HepG2 (cell line): Measurements from ENCODE around the gene RASL10A. TPM values are rescaled to one million over a fixed set of nuclear protein-coding genes. Genes with fewer than 3 reads are reported as not detected.

Experiments used
- GABPB1 ChIP-seq: IDR thresholded peaks from 2 replicates; pipeline ENCODE4 v1.6.1; 2016; ENCODE audit warnings: mild to moderate bottlenecking, missing genetic modification reagents, moderate library complexity, missing compliant biosample characterization
- KAT7 ChIP-seq: IDR thresholded peaks from 2 replicates; pipeline ENCODE4 v1.6.1; 2018; ENCODE audit warnings: borderline replicate concordance, missing compliant biosample characterization
- KDM4B ChIP-seq: sonication (generic); formaldehyde crosslinking; IDR thresholded peaks from 2 replicates; pipeline ENCODE4 v1.4.0; 2020; ENCODE audit warnings: missing genetic modification reagents
- NR1H2 ChIP-seq: sonication (generic); formaldehyde crosslinking; IDR thresholded peaks from 2 replicates; pipeline ENCODE4 v1.8.1; 2022; ENCODE audit warnings: low read depth, missing genetic modification reagents, borderline replicate concordance
- RXRB ChIP-seq: IDR thresholded peaks from 2 replicates; pipeline ENCODE4 v1.6.1; 2016; ENCODE audit warnings: borderline replicate concordance, missing genetic modification reagents, missing compliant biosample characterization
- SMC3 ChIP-seq: IDR thresholded peaks from 2 replicates; pipeline ENCODE4 v1.6.1; 2011; ENCODE audit warnings: low read length, improper control_type of control experiment
- STAT5B ChIP-seq: sonication (generic); formaldehyde crosslinking; IDR thresholded peaks from 2 replicates; pipeline ENCODE4 v1.4.0; 2020; ENCODE audit warnings: missing genetic modification reagents
- ZNF335 ChIP-seq: sonication (generic); formaldehyde crosslinking; IDR thresholded peaks from 2 replicates; pipeline ENCODE4 v1.4.0; 2020; ENCODE audit warnings: missing genetic modification reagents
- ZNF33A ChIP-seq: sonication (generic); formaldehyde crosslinking; IDR thresholded peaks from 2 replicates; pipeline ENCODE4 v1.5.1; 2020; ENCODE audit warnings: missing genetic modification reagents, mild to moderate bottlenecking, moderate library complexity, borderline replicate concordance
- ZNF432 ChIP-seq: sonication (generic); formaldehyde crosslinking; IDR thresholded peaks from 2 replicates; pipeline ENCODE4 v1.5.0; 2020; ENCODE audit warnings: missing genetic modification reagents, mild to moderate bottlenecking, borderline replicate concordance
- ZNF775 ChIP-seq: sonication (generic); formaldehyde crosslinking; IDR thresholded peaks from 2 replicates; pipeline ENCODE4 v1.4.0; 2020; ENCODE audit warnings: missing genetic modification reagents, mild to moderate bottlenecking, moderate library complexity, borderline replicate concordance
- polyA plus RNA-seq, 8 experiments: library from polyadenylated mRNA; depleted of rRNA in 3 of 8; stranded (reverse) in 7 of 8; unstranded in 1 of 8; fragments of >200 nt; fragmentation: Illumina TruSeq in 4 of 8; extraction: Trizol in 4 of 8; gene quantifications; 2 replicates each; pipeline versions ENCODE4 v1.2.1 to v1.2.3, GENCODE V29; 2011 to 2016; ENCODE audit warnings: low read depth in 4 of 8, missing spikeins in 1 of 8, mixed read lengths in 1 of 8; ENCODE audit not compliant: insufficient read depth in 1 of 8
- total RNA-seq, 5 experiments: library from RNA; depleted of rRNA; stranded (reverse); fragments of >200 nt; fragmentation: Illumina TruSeq; extraction: Trizol; gene quantifications; 2 replicates each; pipeline ENCODE4 v1.2.3, GENCODE V29; 2016; ENCODE audit warnings: low read depth in 1 of 5
- TF ChIP-seq, protein P1 (sequence below): sonication (generic); formaldehyde crosslinking; IDR thresholded peaks from 2 replicates; pipeline ENCODE4 v1.8.1; 2023; ENCODE audit warnings: missing genetic modification reagents, mild to moderate bottlenecking, borderline replicate concordance
- TF ChIP-seq, protein P2 (sequence below): sonication (generic); formaldehyde crosslinking; IDR thresholded peaks from 2 replicates; pipeline ENCODE4 v1.8.1; 2023; ENCODE audit warnings: mild to moderate bottlenecking, moderate library complexity, missing genetic modification reagents
- TF ChIP-seq, protein P3 (sequence below): sonication (generic); formaldehyde crosslinking; IDR thresholded peaks from 2 replicates; pipeline ENCODE4 v1.4.0; 2020; ENCODE audit warnings: missing genetic modification reagents, borderline replicate concordance
- TF ChIP-seq, protein P4 (sequence below): sonication (generic); formaldehyde crosslinking; IDR thresholded peaks from 2 replicates; pipeline ENCODE4 v1.4.0; 2020; ENCODE audit warnings: mild to moderate bottlenecking, missing genetic modification reagents
- TF ChIP-seq, protein P5 (sequence below): sonication (generic); formaldehyde crosslinking; IDR thresholded peaks from 2 replicates; pipeline ENCODE4 v1.5.1; 2020; ENCODE audit warnings: missing genetic modification reagents, mild to moderate bottlenecking, borderline replicate concordance
- TF ChIP-seq, protein P6 (sequence below): sonication (generic); formaldehyde crosslinking; IDR thresholded peaks from 2 replicates; pipeline ENCODE4 v1.4.0; 2020; ENCODE audit warnings: mild to moderate bottlenecking, missing genetic modification reagents

Gene RASL10A
- total and polyA plus RNA-seq, 2 of the 13 experiments (the other 11 are each of a cell fraction or from before 2014, with no cell fraction given) = 0.05 to 0.22 TPM

DNA sequence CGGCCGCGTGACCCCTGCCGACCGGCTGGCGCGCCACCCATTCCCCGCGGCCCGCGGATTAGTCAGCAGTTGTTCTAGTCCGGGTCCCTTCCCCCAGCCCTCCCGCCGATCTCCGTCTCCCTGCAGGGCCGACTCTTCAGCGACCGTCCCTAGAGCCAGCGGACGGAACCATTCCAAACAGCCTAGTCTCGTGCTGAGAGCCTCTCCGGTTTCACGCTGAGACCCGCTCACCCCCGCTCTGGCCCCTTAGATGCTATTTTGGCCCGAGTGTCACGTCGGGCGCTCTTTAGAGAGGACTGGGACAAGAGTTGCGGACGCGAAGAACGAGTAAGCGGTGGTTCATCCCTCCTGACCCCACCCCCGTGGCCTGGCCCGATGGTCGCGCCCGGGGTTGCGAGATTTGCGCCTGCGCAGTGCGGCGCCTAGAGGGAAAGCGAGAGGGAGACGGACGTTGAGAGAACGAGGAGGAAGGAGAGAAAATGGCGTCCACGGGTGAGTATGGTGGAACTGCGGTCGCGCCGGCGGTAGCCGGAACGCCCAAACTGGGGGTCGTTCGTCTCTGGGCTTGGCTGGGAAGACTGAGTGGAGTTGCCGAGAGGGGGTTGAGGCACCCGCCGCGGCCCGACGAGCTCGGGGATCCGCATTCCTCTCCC lies 47.5 kb downstream of the RASL10A start, which contains the start of the genes EWSR1 and RHBDD3 (continued):
- TF ChIP-seq, protein P1, sequence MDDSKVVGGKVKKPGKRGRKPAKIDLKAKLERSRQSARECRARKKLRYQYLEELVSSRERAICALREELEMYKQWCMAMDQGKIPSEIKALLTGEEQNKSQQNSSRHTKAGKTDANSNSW (CRISPR knock-in tag) = no peak
- TF ChIP-seq STAT5B (CRISPR knock-in tag) = no peak
- TF ChIP-seq KAT7 (CRISPR knock-in tag) = no peak
- TF ChIP-seq GABPB1 (CRISPR knock-in tag) = peak; percentile 64; the same call in 1 of the 2 replicates
- TF ChIP-seq KDM4B (CRISPR knock-in tag) = no peak
- peak; percentile 91; the same call in 1 of the 2 replicates for TF ChIP-seq ZNF775 (CRISPR knock-in tag)
- TF ChIP-seq, protein P2, sequence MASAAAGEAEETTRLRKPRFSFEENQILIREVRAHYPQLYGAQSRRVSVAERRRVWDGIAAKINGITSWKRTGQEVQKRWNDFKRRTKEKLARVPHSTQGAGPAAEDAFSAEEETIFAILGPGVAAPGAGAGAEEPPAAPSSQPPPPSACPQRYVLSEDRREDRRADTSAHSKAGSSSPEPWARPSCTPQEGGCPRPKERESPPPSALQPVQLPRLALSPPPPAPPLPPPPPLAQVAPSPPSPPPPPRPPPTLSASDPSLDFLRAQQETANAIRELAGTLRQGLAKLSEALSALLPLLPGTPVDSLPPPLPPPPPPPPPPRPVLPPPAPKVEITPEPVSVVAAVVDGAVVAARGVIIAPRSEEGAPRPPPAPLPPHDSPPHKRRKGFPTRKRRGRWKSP (CRISPR knock-in tag) = no peak; the same call in 1 of the 2 replicates
- no peak for TF ChIP-seq NR1H2 (CRISPR knock-in tag)
- TF ChIP-seq, protein P3, sequence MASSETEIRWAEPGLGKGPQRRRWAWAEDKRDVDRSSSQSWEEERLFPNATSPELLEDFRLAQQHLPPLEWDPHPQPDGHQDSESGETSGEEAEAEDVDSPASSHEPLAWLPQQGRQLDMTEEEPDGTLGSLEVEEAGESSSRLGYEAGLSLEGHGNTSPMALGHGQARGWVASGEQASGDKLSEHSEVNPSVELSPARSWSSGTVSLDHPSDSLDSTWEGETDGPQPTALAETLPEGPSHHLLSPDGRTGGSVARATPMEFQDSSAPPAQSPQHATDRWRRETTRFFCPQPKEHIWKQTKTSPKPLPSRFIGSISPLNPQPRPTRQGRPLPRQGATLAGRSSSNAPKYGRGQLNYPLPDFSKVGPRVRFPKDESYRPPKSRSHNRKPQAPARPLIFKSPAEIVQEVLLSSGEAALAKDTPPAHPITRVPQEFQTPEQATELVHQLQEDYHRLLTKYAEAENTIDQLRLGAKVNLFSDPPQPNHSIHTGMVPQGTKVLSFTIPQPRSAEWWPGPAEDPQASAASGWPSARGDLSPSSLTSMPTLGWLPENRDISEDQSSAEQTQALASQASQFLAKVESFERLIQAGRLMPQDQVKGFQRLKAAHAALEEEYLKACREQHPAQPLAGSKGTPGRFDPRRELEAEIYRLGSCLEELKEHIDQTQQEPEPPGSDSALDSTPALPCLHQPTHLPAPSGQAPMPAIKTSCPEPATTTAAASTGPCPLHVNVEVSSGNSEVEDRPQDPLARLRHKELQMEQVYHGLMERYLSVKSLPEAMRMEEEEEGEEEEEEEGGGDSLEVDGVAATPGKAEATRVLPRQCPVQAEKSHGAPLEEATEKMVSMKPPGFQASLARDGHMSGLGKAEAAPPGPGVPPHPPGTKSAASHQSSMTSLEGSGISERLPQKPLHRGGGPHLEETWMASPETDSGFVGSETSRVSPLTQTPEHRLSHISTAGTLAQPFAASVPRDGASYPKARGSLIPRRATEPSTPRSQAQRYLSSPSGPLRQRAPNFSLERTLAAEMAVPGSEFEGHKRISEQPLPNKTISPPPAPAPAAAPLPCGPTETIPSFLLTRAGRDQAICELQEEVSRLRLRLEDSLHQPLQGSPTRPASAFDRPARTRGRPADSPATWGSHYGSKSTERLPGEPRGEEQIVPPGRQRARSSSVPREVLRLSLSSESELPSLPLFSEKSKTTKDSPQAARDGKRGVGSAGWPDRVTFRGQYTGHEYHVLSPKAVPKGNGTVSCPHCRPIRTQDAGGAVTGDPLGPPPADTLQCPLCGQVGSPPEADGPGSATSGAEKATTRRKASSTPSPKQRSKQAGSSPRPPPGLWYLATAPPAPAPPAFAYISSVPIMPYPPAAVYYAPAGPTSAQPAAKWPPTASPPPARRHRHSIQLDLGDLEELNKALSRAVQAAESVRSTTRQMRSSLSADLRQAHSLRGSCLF (CRISPR knock-in tag) = peak; percentile 10; the same call in 1 of the 2 replicates
- no peak for TF ChIP-seq SMC3
- TF ChIP-seq ZNF432 (CRISPR knock-in tag) = no peak
- 0 out of 2 replicates have a peak, but pooled peaks have one; percentile 15 for TF ChIP-seq ZNF335
- TF ChIP-seq, protein P4, sequence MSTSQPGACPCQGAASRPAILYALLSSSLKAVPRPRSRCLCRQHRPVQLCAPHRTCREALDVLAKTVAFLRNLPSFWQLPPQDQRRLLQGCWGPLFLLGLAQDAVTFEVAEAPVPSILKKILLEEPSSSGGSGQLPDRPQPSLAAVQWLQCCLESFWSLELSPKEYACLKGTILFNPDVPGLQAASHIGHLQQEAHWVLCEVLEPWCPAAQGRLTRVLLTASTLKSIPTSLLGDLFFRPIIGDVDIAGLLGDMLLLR (CRISPR knock-in tag) = no peak
- peak; percentile 95; the same call in 1 of the 2 replicates for TF ChIP-seq ZNF33A (CRISPR knock-in tag)
- no peak for TF ChIP-seq RXRB (CRISPR knock-in tag)
- TF ChIP-seq, protein P5, sequence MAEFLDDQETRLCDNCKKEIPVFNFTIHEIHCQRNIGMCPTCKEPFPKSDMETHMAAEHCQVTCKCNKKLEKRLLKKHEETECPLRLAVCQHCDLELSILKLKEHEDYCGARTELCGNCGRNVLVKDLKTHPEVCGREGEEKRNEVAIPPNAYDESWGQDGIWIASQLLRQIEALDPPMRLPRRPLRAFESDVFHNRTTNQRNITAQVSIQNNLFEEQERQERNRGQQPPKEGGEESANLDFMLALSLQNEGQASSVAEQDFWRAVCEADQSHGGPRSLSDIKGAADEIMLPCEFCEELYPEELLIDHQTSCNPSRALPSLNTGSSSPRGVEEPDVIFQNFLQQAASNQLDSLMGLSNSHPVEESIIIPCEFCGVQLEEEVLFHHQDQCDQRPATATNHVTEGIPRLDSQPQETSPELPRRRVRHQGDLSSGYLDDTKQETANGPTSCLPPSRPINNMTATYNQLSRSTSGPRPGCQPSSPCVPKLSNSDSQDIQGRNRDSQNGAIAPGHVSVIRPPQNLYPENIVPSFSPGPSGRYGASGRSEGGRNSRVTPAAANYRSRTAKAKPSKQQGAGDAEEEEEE (CRISPR knock-in tag) = no peak
- TF ChIP-seq, protein P6, sequence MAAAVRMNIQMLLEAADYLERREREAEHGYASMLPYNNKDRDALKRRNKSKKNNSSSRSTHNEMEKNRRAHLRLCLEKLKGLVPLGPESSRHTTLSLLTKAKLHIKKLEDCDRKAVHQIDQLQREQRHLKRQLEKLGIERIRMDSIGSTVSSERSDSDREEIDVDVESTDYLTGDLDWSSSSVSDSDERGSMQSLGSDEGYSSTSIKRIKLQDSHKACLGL (CRISPR knock-in tag) = peak; percentile 16; the same call in 1 of the 2 replicates
